Mucosa of stomach (tissue), 1 donor: ENCODE results near the gene DNAH1.

ENCODE experiments used
- H3K27me3 ChIP-seq: one replicate; pipeline ENCODE4 v1.7.0; 2013; ENCODE audit warnings: mild to moderate bottlenecking, low read length; ENCODE audit not compliant: control insufficient read depth, insufficient read depth
- H3K36me3 ChIP-seq: one replicate; pipeline ENCODE4 v1.7.0; 2013; ENCODE audit warnings: low read length; ENCODE audit not compliant: control insufficient read depth, insufficient read depth
- H3K4me1 ChIP-seq: one replicate; pipeline ENCODE4 v1.7.0; 2013; ENCODE audit warnings: mild to moderate bottlenecking, low read length; ENCODE audit not compliant: control insufficient read depth, insufficient read depth
- H3K4me3 ChIP-seq: one replicate; pipeline ENCODE4 v1.7.0; 2013; ENCODE audit warnings: low read length
- H3K9ac ChIP-seq: one replicate; pipeline ENCODE4 v1.7.0; 2013; ENCODE audit warnings: mild to moderate bottlenecking, low read length, moderate library complexity
- H3K9me3 ChIP-seq: one replicate; pipeline ENCODE4 v1.7.0; 2013; ENCODE audit warnings: mild to moderate bottlenecking, low read length, moderate library complexity; ENCODE audit not compliant: control insufficient read depth
- donor health status: Pancreatic carcinoma.

DNAH1 gene

DNA sequence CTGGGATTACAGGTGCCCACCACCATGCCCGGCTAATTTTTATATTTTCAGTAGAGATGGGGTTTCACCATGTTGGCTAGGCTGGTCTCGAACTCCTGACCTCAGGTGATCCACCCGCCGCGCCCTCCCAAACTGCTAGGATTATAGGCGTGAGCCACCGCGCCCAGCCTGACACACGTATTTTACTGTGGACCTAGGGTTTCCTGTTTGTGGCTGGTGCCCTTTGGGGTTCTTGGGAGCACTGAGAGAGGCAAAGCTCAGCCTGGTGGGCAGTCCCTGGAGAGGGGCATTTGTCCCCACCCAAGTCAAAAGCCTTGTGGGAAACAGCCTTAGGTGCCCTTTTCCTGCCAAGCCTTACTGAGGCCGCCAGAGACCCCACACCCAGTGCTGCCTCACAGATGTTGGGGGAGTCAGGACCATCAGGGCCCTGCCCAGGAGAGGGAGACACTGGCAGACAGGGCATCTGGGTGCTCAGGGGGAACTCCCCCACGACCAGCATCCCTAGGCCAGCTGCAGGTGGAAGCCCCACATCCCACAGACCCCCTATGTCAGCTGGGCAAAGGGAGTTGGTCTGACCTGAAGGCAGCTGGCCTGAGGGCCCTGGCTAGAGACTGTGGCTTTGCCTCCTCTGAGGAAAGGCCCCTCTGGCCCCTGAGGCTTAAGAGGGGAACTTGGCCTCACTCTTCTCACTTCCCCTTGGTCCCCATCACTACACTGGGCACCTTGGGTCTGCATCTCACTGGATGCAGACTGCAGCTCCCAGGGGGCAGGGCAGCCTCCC is 35.1 kb downstream of the DNAH1 start:
- H3K27me3 ChIP-seq: no peaks in the 10 kb centered on the region
- H3K4me3 ChIP-seq: no peak overlapping the region
- H3K36me3 ChIP-seq: no peaks in the 10 kb centered on the region
- H3K9ac ChIP-seq: no peak overlapping the region
- H3K4me1 ChIP-seq: no peaks in the 10 kb centered on the region
- no peaks in the 10 kb centered on the region for H3K9me3 ChIP-seq

GRCh38 chr3:52351762-52352368 is 35.7 kb downstream of the DNAH1 start:
- H3K4me1 ChIP-seq: no peaks in the 10 kb centered on the region
- H3K4me3 ChIP-seq: no peak overlapping the region
- no peaks in the 10 kb centered on the region for H3K27me3 ChIP-seq
- no peaks in the 10 kb centered on the region for H3K9me3 ChIP-seq
- H3K36me3 ChIP-seq: no peaks in the 10 kb centered on the region
- no peak overlapping the region for H3K9ac ChIP-seq

- Histone ChIP-seq H3K4me3 (no peak overlapping the region), H3K9ac (no peak overlapping the region), H3K27me3 (no peaks in the 10 kb centered on the region), H3K9me3 (no peaks in the 10 kb centered on the region), H3K36me3 (no peaks in the 10 kb centered on the region), H3K4me1 (no peaks in the 10 kb centered on the region)
These were observed 36.4 kb downstream of the DNAH1 start for GRCh38 chr3:52352566-52352965.

- no peaks in the 10 kb centered on the region for H3K9me3 ChIP-seq
- no peaks in the 10 kb centered on the region for H3K36me3 ChIP-seq
- H3K4me1 ChIP-seq: no peaks in the 10 kb centered on the region
- H3K9ac ChIP-seq: no peak overlapping the region
- H3K4me3 ChIP-seq: no peak overlapping the region
- no peaks in the 10 kb centered on the region for H3K27me3 ChIP-seq
These were observed 37.3 kb downstream of the DNAH1 start for GRCh38 chr3:52353291-52353855.

GRCh38 chr3:52354676-52355075 is 38.6 kb downstream of the DNAH1 start:
- Histone ChIP-seq H3K9me3 (no peaks in the 10 kb centered on the region), H3K4me3 (no peak overlapping the region), H3K27me3 (no peaks in the 10 kb centered on the region), H3K9ac (no peak overlapping the region), H3K4me1 (no peaks in the 10 kb centered on the region), H3K36me3 (peaks cover under 1% of the 10 kb centered on the region)

DNA sequence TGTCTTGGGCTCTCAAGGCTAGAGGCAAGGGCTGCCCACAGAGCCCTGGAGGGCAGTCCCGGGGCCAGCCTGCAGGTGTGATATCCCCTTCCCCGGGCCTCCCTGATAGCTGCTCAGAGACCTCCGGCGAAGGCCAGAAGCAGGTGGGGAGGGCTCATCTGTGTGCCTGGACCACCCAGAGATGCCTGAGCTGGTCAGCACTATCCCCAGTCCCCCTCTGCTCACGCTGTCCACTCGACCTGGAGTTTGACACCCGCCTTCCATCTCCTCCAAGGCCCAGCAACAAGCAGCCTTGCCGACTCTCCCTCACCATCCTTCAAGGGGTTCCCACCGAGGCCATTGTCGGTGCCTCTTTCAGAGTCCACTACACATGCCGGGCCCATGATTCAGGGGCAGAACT is 39.4 kb downstream of the DNAH1 start:
- no peak overlapping the region for H3K4me3 ChIP-seq
- H3K4me1 ChIP-seq: no peaks in the 10 kb centered on the region
- no peak overlapping the region for H3K9ac ChIP-seq
- H3K9me3 ChIP-seq: no peaks in the 10 kb centered on the region
- no peaks in the 10 kb centered on the region for H3K27me3 ChIP-seq
- peaks cover 5% of the 10 kb centered on the region for H3K36me3 ChIP-seq

GRCh38 chr3:52356126-52356525 is 40.0 kb downstream of the DNAH1 start:
- Histone ChIP-seq H3K27me3 (no peaks in the 10 kb centered on the region), H3K9ac (no peak overlapping the region), H3K9me3 (no peaks in the 10 kb centered on the region), H3K4me3 (no peak overlapping the region), H3K4me1 (no peaks in the 10 kb centered on the region), H3K36me3 (peaks cover 5% of the 10 kb centered on the region)

DNA sequence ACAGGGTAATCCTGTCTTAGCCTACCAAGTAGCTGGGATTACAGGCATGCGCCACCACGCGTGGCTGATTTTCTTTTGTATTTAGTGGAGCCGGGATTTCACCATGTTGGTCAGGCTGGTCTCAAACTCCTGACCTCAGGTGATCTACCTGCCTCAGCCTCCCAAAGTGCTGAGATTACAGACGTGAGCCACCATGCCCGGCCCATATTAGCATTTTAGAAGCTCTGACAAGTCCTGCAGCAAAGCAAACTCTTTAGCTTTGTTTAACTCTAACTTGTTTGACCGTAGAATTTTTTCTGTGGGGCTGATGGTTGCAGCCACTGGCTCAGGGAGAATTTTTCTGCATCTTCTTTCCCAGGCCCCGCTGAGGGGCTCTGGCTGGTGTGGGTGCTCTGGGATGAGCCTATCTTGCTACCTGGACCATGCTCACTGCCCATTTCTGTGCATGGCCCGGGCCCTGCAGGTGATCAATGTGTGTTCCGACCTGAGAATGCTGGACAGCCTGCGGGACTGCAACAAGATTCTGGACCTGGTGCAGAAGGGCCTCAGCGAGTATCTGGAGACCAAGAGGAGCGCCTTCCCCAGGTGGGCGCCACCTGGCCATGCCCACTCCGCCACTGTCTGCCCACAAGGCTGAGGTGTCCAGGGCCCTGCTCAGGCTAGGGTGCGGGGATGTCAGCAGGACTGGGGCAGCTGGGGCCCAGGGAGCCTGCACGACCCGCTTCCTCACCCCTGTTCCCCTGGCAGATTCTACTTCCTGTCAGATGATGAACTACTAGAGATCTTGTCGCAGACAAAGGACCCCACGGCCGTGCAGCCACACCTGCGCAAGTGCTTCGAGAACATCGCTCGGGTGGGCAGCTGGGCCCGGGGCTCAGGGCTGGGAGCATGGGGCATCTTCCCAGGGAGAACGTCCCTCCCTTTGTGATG is 41.3 kb downstream of the DNAH1 start:
- no peaks in the 10 kb centered on the region for H3K9me3 ChIP-seq
- no peak overlapping the region for H3K9ac ChIP-seq
- H3K4me1 ChIP-seq: no peaks in the 10 kb centered on the region
- no peaks in the 10 kb centered on the region for H3K27me3 ChIP-seq
- peaks cover 5% of the 10 kb centered on the region for H3K36me3 ChIP-seq
- H3K4me3 ChIP-seq: no peak overlapping the region

DNA sequence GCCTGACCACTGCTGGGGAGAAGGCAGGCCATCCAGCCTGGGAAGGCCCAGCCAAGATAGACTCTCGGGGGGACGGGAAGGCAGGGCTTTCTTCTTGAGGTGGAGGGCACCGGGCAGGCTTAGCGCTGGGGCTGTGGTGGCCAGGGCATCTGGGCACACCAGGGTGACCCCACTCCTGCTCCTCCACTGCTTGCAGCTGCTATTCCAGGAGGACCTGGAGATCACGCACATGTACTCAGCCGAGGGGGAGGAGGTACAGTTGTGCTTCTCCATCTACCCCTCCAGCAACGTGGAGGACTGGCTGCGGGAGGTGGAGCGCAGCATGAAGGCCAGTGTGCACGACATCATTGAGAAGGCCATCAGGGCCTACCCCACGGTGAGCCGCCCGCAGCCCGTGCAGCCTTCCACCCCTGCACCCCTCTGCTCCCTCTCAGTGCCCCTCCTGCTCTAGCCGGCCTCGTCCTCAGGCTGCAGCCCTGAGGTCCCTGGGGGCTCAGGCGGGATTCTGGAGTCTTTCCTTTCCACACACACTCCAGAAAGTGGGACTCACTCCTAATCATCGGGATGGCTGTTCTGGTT is 42.3 kb downstream of the DNAH1 start:
- peaks cover 5% of the 10 kb centered on the region for H3K36me3 ChIP-seq

DNA sequence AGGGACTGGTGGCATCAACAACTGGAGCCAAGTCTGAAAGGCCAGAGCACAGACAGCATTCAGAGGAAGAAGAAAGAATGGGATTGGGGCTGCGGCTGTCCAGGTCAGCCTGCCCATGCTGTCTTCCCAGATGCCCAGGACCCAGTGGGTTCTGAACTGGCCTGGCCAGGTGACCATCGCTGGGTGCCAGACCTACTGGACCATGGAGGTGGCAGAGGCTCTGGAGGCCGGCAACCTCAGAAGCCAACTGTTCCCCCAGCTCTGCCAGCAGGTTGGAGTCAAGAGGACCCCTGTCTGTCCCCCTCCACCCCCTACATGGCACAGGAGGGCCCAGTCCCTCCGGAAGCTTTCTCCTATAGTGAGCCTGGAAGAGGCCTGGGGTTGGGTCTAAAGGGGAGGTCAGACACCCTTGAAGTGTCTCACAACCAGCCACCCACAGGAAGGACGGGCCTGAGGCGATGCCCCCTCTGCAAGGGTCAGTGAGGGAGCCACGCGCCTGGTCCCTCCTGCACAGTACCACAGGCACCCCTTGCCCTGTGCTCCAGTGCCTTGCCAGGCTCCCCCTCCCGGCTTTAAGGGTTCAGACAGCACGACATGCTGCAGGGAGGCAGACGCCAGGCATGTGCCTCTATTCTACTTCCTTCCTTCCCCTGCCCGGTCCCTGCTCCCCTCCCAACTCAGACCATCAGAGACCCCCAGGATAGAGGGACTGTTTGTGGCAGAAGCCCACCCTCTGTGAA is 43.2 kb downstream of the DNAH1 start:
- Histone ChIP-seq H3K27me3 (no peaks in the 10 kb centered on the region), H3K4me3 (no peak overlapping the region), H3K9ac (no peak overlapping the region), H3K36me3 (peaks cover 5% of the 10 kb centered on the region), H3K4me1 (no peaks in the 10 kb centered on the region), H3K9me3 (no peaks in the 10 kb centered on the region)

More for the DNA sequence above, 42.3 kb downstream of the DNAH1 start:
- H3K27me3 ChIP-seq: no peaks in the 10 kb centered on the region
- H3K4me1 ChIP-seq: no peaks in the 10 kb centered on the region
- no peaks in the 10 kb centered on the region for H3K9me3 ChIP-seq
- H3K9ac ChIP-seq: no peak overlapping the region
- H3K4me3 ChIP-seq: no peak overlapping the region

GRCh38 chr3:52361011-52361410 is 44.9 kb downstream of the DNAH1 start:
- H3K4me3 ChIP-seq: no peak overlapping the region
- H3K4me1 ChIP-seq: no peaks in the 10 kb centered on the region
- peaks cover 5% of the 10 kb centered on the region for H3K36me3 ChIP-seq
- no peaks in the 10 kb centered on the region for H3K27me3 ChIP-seq
- H3K9ac ChIP-seq: no peak overlapping the region
- no peaks in the 10 kb centered on the region for H3K9me3 ChIP-seq
